ENCODE measurements around the gene ZNF681.

Gene ZNF681

DNA sequence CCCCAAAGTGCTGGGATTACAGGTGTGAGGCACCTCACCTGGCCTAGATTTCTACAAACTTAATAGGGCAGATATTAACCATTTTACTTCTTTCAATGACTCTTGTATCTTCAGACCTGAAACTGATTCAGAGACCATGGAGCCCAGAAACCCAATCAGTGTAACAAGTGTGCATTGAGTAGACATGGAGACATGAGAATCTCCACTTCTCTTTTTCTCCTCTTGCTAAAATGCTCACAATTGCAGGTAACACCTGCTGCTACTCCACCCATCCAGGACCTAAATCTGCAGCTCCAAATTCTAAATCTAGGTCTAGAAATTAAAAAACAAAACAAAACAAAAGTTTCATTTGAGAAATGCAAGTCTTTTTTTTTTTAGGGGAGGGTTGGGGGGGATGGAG lies 42.2 kb upstream of the ZNF681 start:
- no peak for TF ChIP-seq EZH2phosphoT487 (conservative IDR thresholded peaks at IDR 0.05; ENCODE audit: low read length)
- TF ChIP-seq, protein P1, sequence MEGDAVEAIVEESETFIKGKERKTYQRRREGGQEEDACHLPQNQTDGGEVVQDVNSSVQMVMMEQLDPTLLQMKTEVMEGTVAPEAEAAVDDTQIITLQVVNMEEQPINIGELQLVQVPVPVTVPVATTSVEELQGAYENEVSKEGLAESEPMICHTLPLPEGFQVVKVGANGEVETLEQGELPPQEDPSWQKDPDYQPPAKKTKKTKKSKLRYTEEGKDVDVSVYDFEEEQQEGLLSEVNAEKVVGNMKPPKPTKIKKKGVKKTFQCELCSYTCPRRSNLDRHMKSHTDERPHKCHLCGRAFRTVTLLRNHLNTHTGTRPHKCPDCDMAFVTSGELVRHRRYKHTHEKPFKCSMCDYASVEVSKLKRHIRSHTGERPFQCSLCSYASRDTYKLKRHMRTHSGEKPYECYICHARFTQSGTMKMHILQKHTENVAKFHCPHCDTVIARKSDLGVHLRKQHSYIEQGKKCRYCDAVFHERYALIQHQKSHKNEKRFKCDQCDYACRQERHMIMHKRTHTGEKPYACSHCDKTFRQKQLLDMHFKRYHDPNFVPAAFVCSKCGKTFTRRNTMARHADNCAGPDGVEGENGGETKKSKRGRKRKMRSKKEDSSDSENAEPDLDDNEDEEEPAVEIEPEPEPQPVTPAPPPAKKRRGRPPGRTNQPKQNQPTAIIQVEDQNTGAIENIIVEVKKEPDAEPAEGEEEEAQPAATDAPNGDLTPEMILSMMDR (IDR thresholded peaks at IDR 0.05; ENCODE audit: insufficient read depth, low read length, poor library complexity, severe bottlenecking), result no peak
- H3K79me2 ChIP-seq (ENCODE audit: insufficient read depth, low read length), result peaks cover 58% of the 10 kb centered on the region
- H3K27me3 ChIP-seq (ENCODE audit: low read length), result no peaks in the 10 kb centered on the region
- H3K9me2 ChIP-seq (replicated peaks; ENCODE audit: insufficient read depth, low read length), result no peaks in the 10 kb centered on the region
- no peak overlapping the region for H3K4me3 ChIP-seq (ENCODE audit: insufficient read depth, low read length, poor library complexity, severe bottlenecking)
- no peak overlapping the region for H3K4me2 ChIP-seq (ENCODE audit: low read depth, low read length, poor library complexity, severe bottlenecking)
- no peaks in the 10 kb centered on the region for H3K9me3 ChIP-seq (ENCODE audit: insufficient read depth, low read length)
- H3K9ac ChIP-seq (ENCODE audit: low read length), result no peak overlapping the region
- peaks cover 6% of the 10 kb centered on the region; the same call in 1 of the 2 replicates for H3F3A ChIP-seq (ENCODE audit: insufficient read depth)
- 0 out of 2 replicates have a peak, but pooled peaks cover 3% of the 10 kb centered on the region for H3K36me3 ChIP-seq (ENCODE audit: low read length)
- no peak overlapping the region for H3K27ac ChIP-seq (ENCODE audit: low read depth, low read length)
- no peak overlapping the region for H2AFZ ChIP-seq (ENCODE audit: low read depth, low read length, severe bottlenecking)
- no peaks in the 10 kb centered on the region for H4K20me1 ChIP-seq (ENCODE audit: low read depth, low read length)

DNA sequence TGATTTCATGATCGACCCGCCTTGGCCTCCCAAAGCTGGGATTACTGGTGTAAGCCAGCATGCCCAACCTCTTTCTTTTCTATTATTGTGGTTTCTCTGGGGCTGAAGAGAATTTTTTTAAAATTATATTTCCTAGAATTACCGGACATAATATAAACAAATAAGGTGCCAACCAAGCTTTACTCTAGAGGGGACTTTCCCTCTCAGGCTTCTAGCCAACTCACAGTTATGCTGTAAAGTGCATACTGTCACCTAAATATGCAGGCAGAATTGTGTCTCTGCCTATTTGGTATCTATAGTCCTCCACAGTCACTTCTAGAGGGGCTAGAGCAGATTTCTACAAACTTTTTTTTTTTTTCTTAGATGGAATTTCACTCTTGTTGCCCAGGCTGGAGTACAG lies 41.6 kb upstream of the ZNF681 start:
- no peaks in the 10 kb centered on the region for H3K27me3 ChIP-seq (ENCODE audit: low read length)
- H3K9me2 ChIP-seq (replicated peaks; ENCODE audit: insufficient read depth, low read length), result no peaks in the 10 kb centered on the region
- TF ChIP-seq EZH2phosphoT487 (conservative IDR thresholded peaks at IDR 0.05; ENCODE audit: low read length), result no peak
- TF ChIP-seq, protein P1 (IDR thresholded peaks at IDR 0.05; ENCODE audit: insufficient read depth, low read length, poor library complexity, severe bottlenecking), result no peak
- H3K27ac ChIP-seq (ENCODE audit: low read depth, low read length), result no peak overlapping the region
- H3K79me2 ChIP-seq (ENCODE audit: insufficient read depth, low read length), result peaks cover 64% of the 10 kb centered on the region
- no peak overlapping the region for H3K4me3 ChIP-seq (ENCODE audit: insufficient read depth, low read length, poor library complexity, severe bottlenecking)
- no peak overlapping the region for H3K9ac ChIP-seq (ENCODE audit: low read length)
- no peak overlapping the region for H2AFZ ChIP-seq (ENCODE audit: low read depth, low read length, severe bottlenecking)
- H3K9me3 ChIP-seq (ENCODE audit: insufficient read depth, low read length), result 0 out of 2 replicates have a peak, but pooled peaks cover 4% of the 10 kb centered on the region
- no peaks in the 10 kb centered on the region for H4K20me1 ChIP-seq (ENCODE audit: low read depth, low read length)
- H3K36me3 ChIP-seq (ENCODE audit: low read length), result 0 out of 2 replicates have a peak, but pooled peaks cover 3% of the 10 kb centered on the region
- H3F3A ChIP-seq (ENCODE audit: insufficient read depth), result peaks cover 6% of the 10 kb centered on the region; the same call in 1 of the 2 replicates
- H3K4me2 ChIP-seq (ENCODE audit: low read depth, low read length, poor library complexity, severe bottlenecking), result peak overlapping the region; percentile 55

DNA sequence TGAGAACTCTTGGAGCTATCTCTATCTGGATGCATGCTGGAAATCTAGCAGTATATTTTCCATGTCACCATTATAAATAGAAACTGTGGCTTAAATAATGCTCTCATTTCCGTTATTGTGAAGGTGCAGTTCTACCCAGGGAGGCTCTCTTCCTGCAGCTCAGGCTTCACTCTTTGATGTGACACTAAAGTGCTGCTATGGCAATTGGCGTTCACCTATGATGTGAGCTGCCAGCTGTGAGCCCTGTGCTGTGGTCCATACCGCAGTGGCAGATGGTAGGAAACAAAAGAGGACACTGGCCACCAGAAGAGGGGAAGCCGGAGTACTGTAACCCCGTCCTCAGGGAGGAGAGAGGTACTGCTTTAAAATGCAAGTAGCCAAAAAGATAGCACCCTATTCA lies 40.6 kb upstream of the ZNF681 start:
- peak overlapping the region; percentile 40 for H3K27ac ChIP-seq (ENCODE audit: low read depth, low read length)
- H3K4me2 ChIP-seq (ENCODE audit: low read depth, low read length, poor library complexity, severe bottlenecking), result peak overlapping the region; percentile 55
- 0 out of 2 replicates have a peak, but pooled peaks cover 3% of the 10 kb centered on the region for H3K36me3 ChIP-seq (ENCODE audit: low read length)
- no peaks in the 10 kb centered on the region for H3K9me2 ChIP-seq (replicated peaks; ENCODE audit: insufficient read depth, low read length)
- no peak overlapping the region for H3K9ac ChIP-seq (ENCODE audit: low read length)
- no peaks in the 10 kb centered on the region for H3K27me3 ChIP-seq (ENCODE audit: low read length)
- 0 out of 2 replicates have a peak, but pooled peaks cover 4% of the 10 kb centered on the region for H3K9me3 ChIP-seq (ENCODE audit: insufficient read depth, low read length)
- no peak overlapping the region for H2AFZ ChIP-seq (ENCODE audit: low read depth, low read length, severe bottlenecking)
- H3K79me2 ChIP-seq (ENCODE audit: insufficient read depth, low read length), result peaks cover 67% of the 10 kb centered on the region
- TF ChIP-seq, protein P1 (IDR thresholded peaks at IDR 0.05; ENCODE audit: insufficient read depth, low read length, poor library complexity, severe bottlenecking), result no peak
- no peak for TF ChIP-seq EZH2phosphoT487 (conservative IDR thresholded peaks at IDR 0.05; ENCODE audit: low read length)
- no peaks in the 10 kb centered on the region for H4K20me1 ChIP-seq (ENCODE audit: low read depth, low read length)
- H3K4me3 ChIP-seq (ENCODE audit: insufficient read depth, low read length, poor library complexity, severe bottlenecking), result no peak overlapping the region
- H3F3A ChIP-seq (ENCODE audit: insufficient read depth), result peaks cover 6% of the 10 kb centered on the region; the same call in 1 of the 2 replicates

Measured in SU-DHL-6 (cell line).